ENCODE measurements around the gene IL36B.

DNA sequence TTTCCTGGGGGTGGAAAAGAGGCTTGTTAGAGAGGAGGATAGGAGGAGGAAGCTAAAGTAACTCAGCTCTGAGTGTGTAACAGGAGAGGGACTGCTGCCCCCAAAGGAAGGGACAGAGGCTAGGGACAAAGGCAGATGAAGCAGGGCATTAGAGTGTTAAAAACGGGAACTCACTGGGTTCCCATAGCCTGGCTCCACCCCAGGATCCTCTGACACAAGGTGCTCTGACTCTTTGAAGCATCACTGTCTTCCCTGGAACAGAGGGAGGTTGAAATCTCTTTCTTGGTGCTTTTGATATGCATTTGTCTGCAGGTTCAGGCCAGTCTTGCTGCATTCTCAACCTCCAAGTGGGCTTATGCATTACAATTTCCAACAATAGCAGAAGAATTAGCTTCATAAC lies 24.6 kb downstream of the IL36B start:
- TF ChIP-seq POLR2AphosphoS5 (IDR thresholded peaks at IDR 0.05) (no peak), POLR2A (IDR thresholded peaks at IDR 0.05) (no peak)
- TF ChIP-seq, protein P1, sequence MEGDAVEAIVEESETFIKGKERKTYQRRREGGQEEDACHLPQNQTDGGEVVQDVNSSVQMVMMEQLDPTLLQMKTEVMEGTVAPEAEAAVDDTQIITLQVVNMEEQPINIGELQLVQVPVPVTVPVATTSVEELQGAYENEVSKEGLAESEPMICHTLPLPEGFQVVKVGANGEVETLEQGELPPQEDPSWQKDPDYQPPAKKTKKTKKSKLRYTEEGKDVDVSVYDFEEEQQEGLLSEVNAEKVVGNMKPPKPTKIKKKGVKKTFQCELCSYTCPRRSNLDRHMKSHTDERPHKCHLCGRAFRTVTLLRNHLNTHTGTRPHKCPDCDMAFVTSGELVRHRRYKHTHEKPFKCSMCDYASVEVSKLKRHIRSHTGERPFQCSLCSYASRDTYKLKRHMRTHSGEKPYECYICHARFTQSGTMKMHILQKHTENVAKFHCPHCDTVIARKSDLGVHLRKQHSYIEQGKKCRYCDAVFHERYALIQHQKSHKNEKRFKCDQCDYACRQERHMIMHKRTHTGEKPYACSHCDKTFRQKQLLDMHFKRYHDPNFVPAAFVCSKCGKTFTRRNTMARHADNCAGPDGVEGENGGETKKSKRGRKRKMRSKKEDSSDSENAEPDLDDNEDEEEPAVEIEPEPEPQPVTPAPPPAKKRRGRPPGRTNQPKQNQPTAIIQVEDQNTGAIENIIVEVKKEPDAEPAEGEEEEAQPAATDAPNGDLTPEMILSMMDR (IDR thresholded peaks at IDR 0.05) = no peak
